GM18505 (cell line): Measurements from ENCODE around the gene C20orf144.

Experiments
- ATAC-seq: cut with Tn5 transposase; IDR thresholded peaks from one replicate; pipeline ENCODE4 v1.9.1; 2021; ENCODE audit not compliant: unreplicated experiment
- POLR2A ChIP-seq: IDR thresholded peaks from 4 replicates; pipeline ENCODE4 v1.6.1; 2011; ENCODE audit warnings: borderline replicate concordance; ENCODE audit not compliant: insufficient read depth, insufficient read length; ENCODE audit errors: extremely low read depth

Gene C20orf144

GRCh38 chr20:33654680-33655161, 7.4 kb upstream of the C20orf144 start:
- no peak for ATAC-seq
- no peak for TF ChIP-seq POLR2A

- TF ChIP-seq POLR2A, result no peak
- ATAC-seq, result no peak
Observed at GRCh38 chr20:33655164-33655563, 7.0 kb upstream of the C20orf144 start.

GRCh38 chr20:33656010-33656782, 5.9 kb upstream of the C20orf144 start:
- ATAC-seq, result no peak
- no peak for TF ChIP-seq POLR2A

GRCh38 chr20:33656783-33657703, 5.1 kb upstream of the C20orf144 start:
- no peak for ATAC-seq
- TF ChIP-seq POLR2A, result no peak

GRCh38 chr20:33657704-33658095, 4.4 kb upstream of the C20orf144 start:
- no peak for TF ChIP-seq POLR2A
- no peak for ATAC-seq

- ATAC-seq, result no peak
- no peak for TF ChIP-seq POLR2A
Observed at GRCh38 chr20:33658510-33658909, 3.6 kb upstream of the C20orf144 start.

GRCh38 chr20:33658929-33659328, 3.2 kb upstream of the C20orf144 start:
- ATAC-seq, result no peak
- no peak for TF ChIP-seq POLR2A

GRCh38 chr20:33659341-33660034, 2.6 kb upstream of the C20orf144 start:
- TF ChIP-seq POLR2A, result no peak
- no peak for ATAC-seq

- TF ChIP-seq POLR2A, result no peak
- ATAC-seq, result no peak
Observed at GRCh38 chr20:33660035-33660684, 2.0 kb upstream of the C20orf144 start.

- TF ChIP-seq POLR2A, result no peak
- no peak for ATAC-seq
Observed at GRCh38 chr20:33660685-33661058, 1.5 kb upstream of the C20orf144 start.

GRCh38 chr20:33663161-33664084, 1.3 kb downstream of the C20orf144 start:
- ATAC-seq, result peak; percentile 28
- TF ChIP-seq POLR2A, result peak; percentile 89
